UCSD-AML1 (cell line): ENCODE results near the gene IGFALS.

Source experiments
- DNase-seq: peaks from one replicate; lab custom pipeline; 2025; ENCODE audit not compliant: unreplicated experiment; lab: John Stamatoyannopoulos, UW

The IGFALS gene

DNA sequence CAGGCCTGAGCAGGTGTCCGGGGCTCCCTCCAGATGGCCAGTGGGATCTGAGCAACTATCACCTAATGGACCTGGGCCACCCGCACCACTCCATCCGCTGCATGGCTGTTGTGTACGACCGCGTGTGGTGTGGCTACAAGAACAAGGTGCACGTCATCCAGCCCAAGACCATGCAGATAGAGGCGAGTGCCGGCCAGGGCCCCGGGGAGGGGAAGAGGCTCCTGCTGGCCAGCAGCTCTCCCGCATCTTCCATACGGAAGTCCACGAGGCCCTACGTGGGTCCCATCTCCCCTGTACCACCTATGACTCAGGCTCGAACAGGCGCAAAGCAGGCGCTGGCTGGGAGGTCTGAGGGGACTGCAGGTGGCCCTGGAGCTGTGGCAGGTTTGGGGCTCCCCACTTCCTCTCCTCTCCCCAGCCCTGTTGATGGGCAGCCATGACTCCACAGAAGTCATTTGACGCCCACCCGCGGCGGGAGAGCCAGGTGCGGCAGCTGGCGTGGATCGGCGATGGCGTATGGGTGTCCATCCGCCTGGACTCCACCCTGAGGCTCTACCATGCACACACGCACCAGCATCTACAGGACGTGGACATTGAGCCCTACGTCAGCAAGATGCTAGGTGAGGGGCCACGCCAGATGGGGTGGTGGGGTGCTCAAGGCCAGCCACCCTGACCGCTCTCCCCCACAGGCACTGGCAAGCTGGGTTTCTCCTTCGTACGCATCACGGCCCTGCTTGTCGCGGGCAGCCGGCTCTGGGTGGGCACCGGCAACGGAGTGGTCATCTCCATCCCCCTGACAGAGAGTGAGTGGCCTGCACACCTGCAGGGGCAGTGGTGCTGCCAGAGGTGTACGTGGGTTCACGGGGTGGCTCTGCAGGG lies 26.1 kb downstream of the IGFALS start:
- no peak for DNase-seq

DNA sequence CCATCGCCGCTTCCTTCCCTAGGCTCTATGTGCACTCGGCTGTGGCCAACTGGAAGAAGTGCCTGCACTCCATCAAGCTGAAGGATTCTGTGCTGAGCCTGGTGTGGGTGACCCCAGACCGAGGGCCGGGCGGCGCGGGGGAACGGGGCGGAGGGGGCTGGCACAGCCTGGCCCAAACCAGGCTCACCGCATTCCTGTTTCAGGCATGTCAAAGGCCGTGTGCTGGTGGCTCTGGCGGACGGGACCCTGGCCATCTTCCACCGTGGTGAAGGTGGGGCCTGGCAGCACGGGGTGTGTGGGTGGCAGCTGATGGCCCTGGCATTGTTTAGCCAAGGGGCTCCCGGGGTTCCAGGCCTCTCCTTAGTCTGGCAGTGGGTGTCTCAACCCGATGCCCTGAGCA lies 26.8 kb downstream of the IGFALS start:
- DNase-seq, result no peak

GRCh38 chr16:1766231-1766630 lies 27.3 kb downstream of the IGFALS start:
- no peak for DNase-seq

GRCh38 chr16:1765826-1766225 lies 27.7 kb downstream of the IGFALS start:
- no peak for DNase-seq

DNA sequence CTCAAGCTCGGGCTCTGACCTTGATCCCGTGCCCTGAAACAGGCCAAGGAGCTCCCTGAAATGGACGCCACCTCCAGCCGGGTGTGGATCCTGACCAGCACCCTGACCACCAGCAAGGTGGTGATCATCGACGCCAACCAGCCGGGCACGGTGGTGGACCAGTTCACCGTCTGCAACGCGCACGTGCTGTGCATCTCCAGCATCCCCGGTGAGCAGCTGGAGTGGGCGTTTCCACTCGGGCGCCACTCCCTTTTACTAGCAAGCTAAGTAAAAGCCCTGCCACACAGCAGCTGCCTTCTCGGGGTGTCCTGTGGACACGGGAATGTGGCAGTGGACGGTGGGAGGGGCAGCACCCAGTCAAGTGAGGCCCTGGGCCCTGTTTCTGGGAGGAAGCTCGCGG lies 28.5 kb downstream of the IGFALS start:
- no peak for DNase-seq

DNA sequence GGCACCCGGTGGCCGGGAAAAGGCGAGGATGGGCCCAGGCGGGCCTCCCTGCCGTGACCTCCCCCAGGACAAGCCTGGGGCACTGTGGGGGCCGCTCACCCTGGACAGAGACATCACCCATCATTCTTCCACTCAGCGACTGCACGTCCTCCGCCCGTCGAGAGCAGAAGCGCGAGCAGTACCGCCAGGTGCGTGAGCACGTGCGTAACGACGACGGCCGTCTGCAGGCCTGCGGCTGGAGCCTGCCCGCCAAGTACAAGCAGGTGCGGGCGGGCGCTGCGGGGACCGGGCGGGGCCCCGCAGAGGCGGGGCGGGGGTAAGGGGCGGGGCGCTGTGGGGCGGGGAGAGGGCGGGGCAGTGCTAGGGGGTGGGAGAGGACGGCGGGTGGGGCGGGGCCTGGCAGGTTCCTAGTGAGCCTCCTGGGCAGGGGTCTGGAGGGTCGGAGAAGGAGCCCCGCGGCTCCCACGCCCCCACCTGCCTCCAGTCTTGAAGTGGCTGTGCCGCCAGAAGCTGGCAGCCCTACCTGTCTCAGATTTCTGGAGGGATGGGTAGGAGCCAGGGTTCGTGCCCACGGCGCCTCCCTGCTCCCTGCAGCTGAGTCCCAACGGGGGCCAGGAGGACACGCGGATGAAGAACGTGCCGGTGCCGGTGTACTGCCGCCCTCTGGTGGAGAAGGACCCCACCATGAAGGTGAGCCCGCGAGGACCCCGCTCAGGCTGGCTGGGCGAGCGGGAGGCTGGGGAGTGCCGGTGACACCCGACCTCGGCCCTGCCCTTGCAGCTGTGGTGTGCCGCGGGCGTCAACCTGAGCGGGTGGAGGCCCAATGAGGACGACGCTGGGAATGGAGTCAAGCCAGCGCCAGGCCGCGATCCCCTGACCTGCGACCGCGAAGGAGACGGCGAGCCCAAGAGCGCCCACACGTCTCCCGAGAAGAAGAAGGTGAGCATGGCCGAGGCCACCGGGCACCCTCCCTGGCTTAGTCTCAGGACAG lies 29.7 kb downstream of the IGFALS start:
- DNase-seq, result no peak

DNA sequence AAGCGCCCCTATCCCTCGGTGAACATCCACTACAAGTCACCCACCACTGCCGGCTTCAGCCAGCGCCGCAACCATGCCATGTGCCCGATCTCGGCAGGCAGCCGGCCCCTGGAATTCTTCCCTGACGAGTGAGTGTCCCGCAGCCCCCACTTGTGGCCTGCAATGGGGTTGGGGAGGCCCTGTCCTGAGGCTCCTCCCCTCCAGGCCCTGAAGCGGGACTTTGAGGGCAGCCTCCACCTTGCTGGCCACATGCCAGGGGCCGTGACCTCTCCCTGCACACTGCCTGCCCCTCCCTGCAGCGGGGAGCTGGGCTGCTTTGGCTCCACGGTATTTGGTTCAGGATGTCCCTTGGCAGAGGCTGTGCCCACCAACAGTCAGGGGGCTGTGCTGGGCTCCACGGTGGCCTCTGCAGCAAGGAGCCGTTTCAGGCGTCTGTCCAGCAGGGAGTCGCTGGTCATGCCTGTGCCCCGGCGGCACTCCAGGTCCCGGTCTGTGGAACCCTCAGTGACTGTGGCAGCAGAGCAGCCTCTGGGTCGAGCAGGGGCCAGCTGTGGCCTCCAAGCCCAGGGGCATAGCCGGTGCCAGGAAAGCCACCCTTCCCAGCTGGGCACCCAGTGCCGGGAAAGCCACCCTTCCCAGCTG lies 30.5 kb downstream of the IGFALS start:
- DNase-seq, result no peak

DNA sequence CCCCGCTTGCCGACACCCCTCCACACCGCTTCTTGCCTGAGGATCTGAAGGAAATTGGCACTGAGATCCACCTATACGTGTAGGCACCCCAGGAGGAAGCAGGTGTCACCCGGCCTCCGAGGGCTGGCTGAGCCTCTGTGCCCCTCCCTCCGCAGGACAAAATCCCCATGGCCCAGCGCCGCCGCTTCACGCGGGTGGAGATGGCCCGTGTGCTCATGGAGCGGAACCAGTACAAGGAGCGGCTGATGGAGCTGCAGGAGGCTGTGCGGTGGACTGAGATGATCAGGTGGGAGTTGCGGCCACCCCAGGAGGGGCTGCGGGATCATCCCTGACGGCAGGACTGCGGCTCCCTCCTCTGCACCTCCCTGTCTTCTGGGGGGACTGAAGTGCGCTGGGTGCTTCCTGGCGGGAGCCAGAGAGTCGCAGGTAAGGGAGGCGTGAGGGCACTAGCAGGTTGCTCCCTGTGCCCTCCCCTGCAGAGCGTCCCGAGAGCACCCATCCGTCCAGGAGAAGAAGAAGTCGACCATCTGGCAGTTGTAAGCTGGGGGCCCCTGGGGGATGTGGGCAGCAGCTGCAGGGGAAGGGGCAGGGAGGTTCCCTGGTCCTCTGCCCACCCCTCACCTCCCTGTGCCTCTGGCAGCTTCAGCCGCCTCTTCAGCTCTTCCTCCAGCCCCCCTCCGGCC lies 31.2 kb downstream of the IGFALS start:
- no peak for DNase-seq

- no peak for DNase-seq
These were observed 31.8 kb downstream of the IGFALS start for GRCh38 chr16:1761751-1762150.

- no peak for DNase-seq
These were observed 32.6 kb downstream of the IGFALS start for GRCh38 chr16:1760911-1761310.

DNA sequence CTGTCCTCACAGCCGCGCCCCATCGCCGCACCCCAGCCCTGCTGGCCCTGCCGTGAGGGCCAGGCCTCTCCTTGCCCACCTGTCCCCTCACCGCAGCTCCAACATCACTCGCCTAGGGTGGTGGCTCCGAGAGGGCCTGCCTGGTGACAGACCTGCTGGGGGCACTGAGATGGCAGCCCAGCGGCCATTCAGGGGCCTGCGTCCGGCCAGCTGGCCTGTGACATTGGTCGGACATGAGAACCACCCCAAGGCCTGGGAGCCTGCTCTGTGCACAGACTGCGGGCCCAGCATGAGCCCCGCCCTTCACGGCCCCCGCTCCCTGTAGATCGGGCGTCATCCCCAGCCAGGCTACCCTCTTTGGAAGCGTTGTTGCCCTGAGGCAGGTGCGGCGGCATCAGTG lies 34.0 kb downstream of the IGFALS start:
- DNase-seq, result no peak

GRCh38 chr16:1758923-1759322 lies 34.6 kb downstream of the IGFALS start:
- no peak for DNase-seq

- no peak for DNase-seq
These were observed 35.6 kb downstream of the IGFALS start for GRCh38 chr16:1757714-1758461.

DNA sequence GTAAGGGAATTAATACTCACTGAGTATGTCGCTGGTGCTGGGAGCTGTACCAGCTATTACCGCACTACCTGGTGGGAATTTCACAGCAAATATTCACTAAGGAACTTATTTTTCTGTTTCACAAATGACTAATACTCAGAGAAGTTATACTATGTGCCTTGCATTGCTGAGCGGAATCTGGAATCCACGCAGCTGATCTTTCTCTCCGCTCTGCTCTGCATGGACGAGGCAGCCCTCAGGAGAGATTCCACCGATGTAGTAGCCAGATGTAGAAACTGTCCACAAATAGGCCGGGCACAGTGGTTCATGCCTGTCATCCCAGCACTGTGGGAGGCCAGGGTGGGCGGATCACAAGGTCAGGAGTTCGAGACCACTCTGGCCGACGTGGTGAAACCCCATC lies 39.3 kb downstream of the IGFALS start:
- no peak for DNase-seq

GRCh38 chr16:1752853-1753252 lies 40.7 kb downstream of the IGFALS start:
- no peak for DNase-seq

GRCh38 chr16:1751946-1752345 lies 41.6 kb downstream of the IGFALS start:
- DNase-seq, result no peak

GRCh38 chr16:1749152-1750117 lies 44.1 kb downstream of the IGFALS start:
- DNase-seq, result no peak

DNA sequence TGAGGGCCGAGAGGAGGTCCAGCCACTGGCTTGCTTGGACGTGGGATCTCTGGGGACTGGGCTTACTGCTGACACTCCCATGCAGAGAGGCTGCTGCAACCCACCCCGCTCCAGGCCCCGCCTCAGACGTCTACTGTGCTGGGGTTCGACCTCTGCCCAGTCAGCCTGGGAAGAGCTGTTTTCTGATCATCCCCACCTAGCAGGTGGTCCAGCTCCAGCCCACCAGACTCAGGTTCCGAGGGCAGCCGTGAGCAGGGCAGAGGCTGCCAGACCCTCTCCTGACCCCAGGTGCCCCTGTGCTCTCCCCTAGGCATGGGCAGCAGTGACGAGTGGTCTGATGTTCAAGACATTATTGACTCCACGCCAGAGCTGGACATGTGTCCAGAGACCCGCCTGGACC lies 45.6 kb downstream of the IGFALS start:
- DNase-seq, result no peak

DNA sequence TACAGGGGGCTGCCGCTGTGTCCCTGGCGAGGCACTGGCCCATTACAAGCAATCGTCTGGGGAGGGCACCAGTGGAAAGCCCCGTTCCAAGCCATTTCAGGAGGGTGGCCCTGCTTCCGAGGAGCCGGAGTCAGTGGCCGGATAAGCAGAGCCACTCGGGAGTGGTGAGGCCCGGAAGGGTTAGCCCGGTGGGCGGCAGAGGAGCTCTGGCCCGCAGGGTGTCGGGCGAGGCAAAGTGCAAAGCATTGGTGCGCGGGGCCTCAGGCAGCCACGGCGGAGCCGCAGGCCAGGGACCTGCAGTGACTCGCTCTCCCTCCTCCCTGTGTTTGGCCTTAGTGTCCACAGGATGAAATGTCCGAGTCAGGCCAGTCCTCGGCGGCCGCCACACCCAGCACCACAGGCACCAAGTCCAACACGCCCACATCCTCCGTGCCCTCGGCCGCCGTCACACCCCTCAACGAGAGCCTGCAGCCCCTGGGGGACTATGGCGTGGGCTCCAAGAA lies 46.8 kb downstream of the IGFALS start:
- DNase-seq, result no peak
